Fibroblast of lung (primary cell): ENCODE results near the gene BCL11A.

Experiments used
- CTCF ChIP-seq, 2 donors: IDR thresholded peaks in 1 of 2; conservative IDR thresholded peaks in 1 of 2; 1 replicate in 1 of 2; 2 replicates in 1 of 2; pipeline ENCODE4 v1.5.1; 2011 to 2012; ENCODE audit warnings: low read length in 2 of 2, control low read depth in 1 of 2, inconsistent platforms in 1 of 2, low read depth in 1 of 2, mild to moderate bottlenecking in 1 of 2
- EZH2 ChIP-seq: IDR thresholded peaks from 2 replicates; pipeline ENCODE4 v1.5.1; 2012; ENCODE audit warnings: low read length, control low read depth, mild to moderate bottlenecking; ENCODE audit errors: missing control alignments

GRCh38 chr2:60567096-60567495 is 13.6 kb upstream of the BCL11A start:
- TF ChIP-seq EZH2 (no peak), CTCF (conservative IDR thresholded peaks at IDR 0.05 in 1 of 2, IDR thresholded peaks at IDR 0.05 in 1 of 2; ENCODE audit: low read depth in 1 of 2, low read length in 2 of 2) (no peak)
